Measurements from ENCODE around the gene PDE7B.

DNA sequence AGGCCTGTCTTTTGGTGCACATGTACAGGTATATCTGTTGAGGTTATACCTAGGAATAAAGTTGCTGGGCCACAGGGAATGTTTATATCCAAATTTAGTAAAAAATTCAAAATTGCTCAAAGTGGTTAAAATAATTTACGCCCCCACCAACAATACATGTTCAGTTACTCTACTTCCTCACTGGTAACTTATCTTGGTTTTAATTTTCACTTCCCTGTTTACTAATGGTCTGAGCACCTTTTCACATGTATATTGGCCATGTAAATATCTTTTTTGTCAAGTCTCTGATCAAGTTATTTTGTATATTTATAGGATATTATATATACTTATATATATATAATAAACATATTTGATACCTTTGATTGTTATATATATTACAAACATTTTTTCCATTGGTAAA, 9.7 kb downstream of the PDE7B start:
- TF ChIP-seq CTCF (conservative IDR thresholded peaks at IDR 0.05; ENCODE audit: low read length) = no peak
- no peak for TF ChIP-seq EZH2phosphoT487 (IDR thresholded peaks at IDR 0.05; ENCODE audit: borderline replicate concordance, low read depth, low read length)

Data from OCI-LY7 (cell line).